ENCODE results near the gene TMEM239. TPM values are rescaled to one million over a fixed set of nuclear protein-coding genes. Genes with fewer than 3 reads are reported as not detected.

The TMEM239 gene
- total and polyA plus RNA-seq, 2 of the 8 experiments (the other 6 are each of a cell fraction or from before 2014, with no cell fraction given) = not detected

GRCh38 chr20:2778602-2779321 lies 37.4 kb upstream of the TMEM239 start:
- DNase-seq (ENCODE audit: low read depth in 1 of 2, low spot score in 2 of 2) = no peak
- ChIA-PET CTCF (ENCODE audit: partially characterized antibody) (interaction anchor here (0.6 to 3.5 kb wide), 7 partner anchors 10 to 90 kb away, joined by 3 to 18 read pairs (median 4); no protein-coding TSS in a partner anchor), POLR2A (ENCODE audit: partially characterized antibody) (interaction anchor here (1.2 to 1.6 kb wide), 2 partner anchors 22 to 125 kb away, joined by 3 to 6 read pairs; partner anchors contain the start of gene CPXM1)
- TF ChIP-seq TAF1 (IDR thresholded peaks at IDR 0.05; ENCODE audit: low read depth, low read length) = no peak
- no peak for TF ChIP-seq RFX5 (IDR thresholded peaks at IDR 0.05; ENCODE audit: borderline replicate concordance, low read depth, low read length)
- TF ChIP-seq POLR2A (IDR thresholded peaks at IDR 0.05; ENCODE audit: control extremely low read depth in 1 of 2, low read depth in 2 of 2, low read length in 2 of 2) = no peak
- TF ChIP-seq, protein P1, sequence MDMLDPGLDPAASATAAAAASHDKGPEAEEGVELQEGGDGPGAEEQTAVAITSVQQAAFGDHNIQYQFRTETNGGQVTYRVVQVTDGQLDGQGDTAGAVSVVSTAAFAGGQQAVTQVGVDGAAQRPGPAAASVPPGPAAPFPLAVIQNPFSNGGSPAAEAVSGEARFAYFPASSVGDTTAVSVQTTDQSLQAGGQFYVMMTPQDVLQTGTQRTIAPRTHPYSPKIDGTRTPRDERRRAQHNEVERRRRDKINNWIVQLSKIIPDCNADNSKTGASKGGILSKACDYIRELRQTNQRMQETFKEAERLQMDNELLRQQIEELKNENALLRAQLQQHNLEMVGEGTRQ (IDR thresholded peaks at IDR 0.05; ENCODE audit: low read length) = no peak
- no peak for TF ChIP-seq FOSL1 (IDR thresholded peaks at IDR 0.05; ENCODE audit: insufficient read depth, low read depth, low read length)
- TF ChIP-seq ATF3 (IDR thresholded peaks at IDR 0.05; ENCODE audit: insufficient read depth, low read depth, low read length) = no peak
- TF ChIP-seq TEAD4 (IDR thresholded peaks at IDR 0.05; ENCODE audit: low read depth, low read length) = no peak
- TF ChIP-seq CTCF (IDR thresholded peaks at IDR 0.05; ENCODE audit: control extremely low read depth in 1 of 3, insufficient read depth in 1 of 3, low read depth in 1 of 3, low read length in 3 of 3) = no peak

More at GRCh38 chr20:2778602-2779321, 37.4 kb upstream of the TMEM239 start:
- no peak overlapping the region for H2AK5ac ChIP-seq (ENCODE audit: low read depth, low read length)
- H3K18ac ChIP-seq (ENCODE audit: extremely low read depth, low read length) = no peak overlapping the region
- H3K9me3 ChIP-seq (ENCODE audit: insufficient read depth in 2 of 2, low read depth in 1 of 2, low read length in 1 of 2) = no peaks in the 10 kb centered on the region; a peak in 1 of 4 replicates
- no peak overlapping the region for H2BK15ac ChIP-seq (ENCODE audit: low read length)
- no peak overlapping the region for H3K23ac ChIP-seq (ENCODE audit: insufficient read length)
- no peak overlapping the region for H3K4me2 ChIP-seq (ENCODE audit: insufficient read depth in 1 of 2, low read depth in 2 of 2, low read length in 2 of 2)
- no peak overlapping the region for H2AFZ ChIP-seq (ENCODE audit: low read length)
- H3K27me3 ChIP-seq (replicated peaks in 1 of 4; ENCODE audit: control insufficient read depth in 3 of 4, extremely low read depth in 1 of 4, insufficient read depth in 3 of 4, low read length in 3 of 4) = no peaks in the 10 kb centered on the region
- H2BK12ac ChIP-seq (ENCODE audit: low read depth, low read length) = no peak overlapping the region
- H4K91ac ChIP-seq (replicated peaks; ENCODE audit: insufficient read length, low read length) = no peak overlapping the region
- WGBS, 2 experiments (ENCODE audit: extremely low coverage in 1 of 2, insufficient coverage in 1 of 2, insufficient read length in 1 of 2, insufficient replicate concordance in 2 of 2, low coverage in 1 of 2, low lambda C conversion rate in 2 of 2, missing lambda C conversion rate in 1 of 2) = 84% methylated on average over 10 of the region's 10 CpGs; no CpG with 5 or more reads in 1 of the 2 experiments
- no peaks in the 10 kb centered on the region for H3K4me1 ChIP-seq (replicated peaks in 1 of 4; ENCODE audit: control insufficient read depth in 3 of 4, insufficient read depth in 4 of 4, low read length in 3 of 4)
- no peak overlapping the region for H3K9ac ChIP-seq (replicated peaks in 1 of 4; ENCODE audit: extremely low read depth in 1 of 4, low read depth in 3 of 4, low read length in 3 of 4)
- H3K23me2 ChIP-seq (ENCODE audit: low read depth, low read length) = no peaks in the 10 kb centered on the region; the same call in 1 of the 2 replicates
- H3K14ac ChIP-seq (ENCODE audit: insufficient read length) = no peak overlapping the region
- H4K20me1 ChIP-seq (replicated peaks in 1 of 2; ENCODE audit: control insufficient read depth in 1 of 2, insufficient read depth in 2 of 2, low read length in 2 of 2) = no peaks in the 10 kb centered on the region
- no peak overlapping the region for H2BK120ac ChIP-seq (replicated peaks; ENCODE audit: low read depth, low read length)
- H3K36me3 ChIP-seq (ENCODE audit: control insufficient read depth in 2 of 4, insufficient read depth in 4 of 4, low read length in 3 of 4) = no peaks in the 10 kb centered on the region
- H2BK5ac ChIP-seq (ENCODE audit: low read depth, low read length) = no peak overlapping the region
- H4K5ac ChIP-seq (ENCODE audit: insufficient read length, low read depth, low read length) = no peak overlapping the region
- H4K8ac ChIP-seq (ENCODE audit: extremely low read depth, insufficient read depth, low read length) = no peak overlapping the region
- H3K27ac ChIP-seq (ENCODE audit: low read depth, low read length) = no peak overlapping the region
- no peak overlapping the region for H3K56ac ChIP-seq (replicated peaks; ENCODE audit: insufficient read length, low read depth, low read length)
- no peak overlapping the region for H2BK20ac ChIP-seq (ENCODE audit: low read length)
- no peak for FAIRE-seq
- no peak overlapping the region for H3K4ac ChIP-seq (replicated peaks; ENCODE audit: insufficient read length, low read depth, low read length)
- H3K79me1 ChIP-seq (ENCODE audit: low read depth, low read length) = no peaks in the 10 kb centered on the region
- H3K79me2 ChIP-seq (ENCODE audit: control insufficient read depth in 1 of 2, insufficient read depth in 2 of 2, low read length in 2 of 2) = no peaks in the 10 kb centered on the region
- no peak overlapping the region for H3K4me3 ChIP-seq (ENCODE audit: extremely low read depth in 1 of 4, insufficient read depth in 2 of 4, low read depth in 3 of 4, low read length in 4 of 4)

Measured in H1 (cell line).